Keratinocyte (primary cell): ENCODE data around the gene MST1. TPM values are rescaled to one million over a fixed set of nuclear protein-coding genes. Genes with fewer than 3 reads are reported as not detected.

ENCODE experiments used
- DNase-seq: peaks from one replicate; pipeline ENCODE4 v3.0.0-alpha.2; 2011; ENCODE audit warnings: low read depth, missing footprints, low spot score
- FAIRE-seq: peaks from 2 replicates; lab custom pipeline; 2011; peaks lifted over from hg19 to GRCh38; lab: Jason Lieb, UNC
- H2AFZ ChIP-seq: 2 replicates; pipeline ENCODE4 v1.6.0; 2012; ENCODE audit warnings: low read length, control low read depth, inconsistent platforms; ENCODE audit not compliant: control insufficient read depth
- H3K27ac ChIP-seq: 2 replicates; pipeline ENCODE4 v1.5.1; 2011; ENCODE audit warnings: low read length; ENCODE audit not compliant: control insufficient read depth, insufficient read depth
- H3K27me3 ChIP-seq: 3 replicates; pipeline ENCODE4 v1.6.0; 2011; ENCODE audit warnings: low read length; ENCODE audit not compliant: control insufficient read depth, insufficient read depth; ENCODE audit errors: extremely low read depth
- H3K36me3 ChIP-seq, 2 experiments: 2 replicates in 1 of 2; 3 replicates in 1 of 2; pipeline ENCODE4 v1.5.1; 2011; ENCODE audit warnings: low read length in 2 of 2, mild to moderate bottlenecking in 1 of 2; ENCODE audit not compliant: control insufficient read depth in 2 of 2, insufficient read depth in 2 of 2; ENCODE audit errors: extremely low read depth in 1 of 2
- H3K4me1 ChIP-seq: 3 replicates; pipeline ENCODE4 v1.5.1; 2011; ENCODE audit warnings: low read length; ENCODE audit not compliant: control insufficient read depth, insufficient read depth; ENCODE audit errors: extremely low read depth
- H3K4me2 ChIP-seq: 3 replicates; pipeline ENCODE4 v1.6.0; 2011; ENCODE audit warnings: low read depth, low read length; ENCODE audit not compliant: control insufficient read depth, insufficient read depth; ENCODE audit errors: extremely low read depth
- H3K4me3 ChIP-seq, 3 experiments: fragments of 200-600 bp in 1 of 3; sonication (generic) in 1 of 3; 2 replicates in 2 of 3; 3 replicates in 1 of 3; pipeline ENCODE4 v1.5.1; 2011 to 2016; ENCODE audit warnings: low read length in 3 of 3, mild to moderate bottlenecking in 3 of 3, control low read depth in 2 of 3, inconsistent platforms in 1 of 3, low read depth in 1 of 3, mixed read lengths in 1 of 3, mixed run types in 1 of 3, moderate library complexity in 1 of 3; ENCODE audit not compliant: control insufficient read depth in 2 of 3, insufficient read depth in 2 of 3; ENCODE audit errors: extremely low read depth in 1 of 3
- H3K79me2 ChIP-seq: 2 replicates; pipeline ENCODE4 v1.6.0; 2012; ENCODE audit warnings: low read length; ENCODE audit not compliant: control insufficient read depth, insufficient read depth
- H3K9ac ChIP-seq: 3 replicates; pipeline ENCODE4 v1.6.0; 2011; ENCODE audit warnings: low read length; ENCODE audit not compliant: control insufficient read depth, insufficient read depth; ENCODE audit errors: extremely low read depth
- H3K9me1 ChIP-seq: 3 replicates; pipeline ENCODE4 v1.6.0; 2011; ENCODE audit warnings: low read length; ENCODE audit not compliant: control insufficient read depth, insufficient read depth; ENCODE audit errors: extremely low read depth
- H3K9me3 ChIP-seq: 2 replicates; pipeline ENCODE4 v1.5.1; 2012; ENCODE audit warnings: low read depth, low read length; ENCODE audit not compliant: control insufficient read depth
- H4K20me1 ChIP-seq: 3 replicates; pipeline ENCODE4 v1.6.0; 2011; ENCODE audit warnings: low read length; ENCODE audit not compliant: control insufficient read depth, insufficient read depth; ENCODE audit errors: extremely low read depth
- EZH2 ChIP-seq: IDR thresholded peaks from one replicate; pipeline ENCODE4 v1.6.1; 2012; ENCODE audit warnings: inconsistent platforms, mild to moderate bottlenecking, low read length, moderate library complexity
- dilution Hi-C: fragments of 300-500 bp; cut with MboI; formaldehyde crosslinking; loops from one replicate; pipeline ENCODE4 v1.7.0; 2020; ENCODE audit warnings: low sequenced_read_pairs; ENCODE audit not compliant: extremely low pct_ligation_motif_present
- polyA plus RNA-seq, 5 experiments: library from polyadenylated mRNA; depleted of rRNA in 3 of 5; stranded (reverse) in 3 of 5; stranded (forward) in 1 of 5; unstranded in 1 of 5; fragments of >200 nt; gene quantifications; 1 replicate in 1 of 5; 2 replicates in 3 of 5; 3 replicates in 1 of 5; pipeline versions ENCODE4 v1.2.1 to v1.2.3, GENCODE V29; 2011 to 2012; ENCODE audit warnings: missing spikeins in 2 of 5, low read depth in 1 of 5, low replicate concordance in 1 of 5
- TF ChIP-seq, protein P1 (sequence below), 3 experiments: IDR thresholded peaks in 1 of 3; conservative IDR thresholded peaks in 1 of 3; optimal IDR thresholded peaks in 1 of 3; 2 replicates in 2 of 3; 3 replicates in 1 of 3; pipeline versions ENCODE3 to v1.5.1; 2011; ENCODE audit warnings: low read length in 3 of 3, mild to moderate bottlenecking in 3 of 3, moderate library complexity in 2 of 3, control low read depth in 1 of 3, inconsistent platforms in 1 of 3; ENCODE audit not compliant: insufficient read depth in 2 of 3; ENCODE audit errors: extremely low read depth in 1 of 3

The MST1 gene
- polyA plus RNA-seq, 1 donor (not counting 4 experiments of a cell fraction or from before 2014, with no cell fraction given): 5.2 TPM

- dilution Hi-C loops: no loop called here
- DNase-seq (no peak), FAIRE-seq (no peak)
- no peaks in the 10 kb centered on the region for H3K9me3 ChIP-seq
- no peaks in the 10 kb centered on the region for H3K9me1 ChIP-seq
- H2AFZ ChIP-seq: no peak overlapping the region
- peaks cover 2% of the 10 kb centered on the region for H4K20me1 ChIP-seq
- no peak overlapping the region for H3K4me2 ChIP-seq
- H3K79me2 ChIP-seq: no peaks in the 10 kb centered on the region
- H3K4me1 ChIP-seq: peaks cover 10% of the 10 kb centered on the region
- TF ChIP-seq, protein P1, sequence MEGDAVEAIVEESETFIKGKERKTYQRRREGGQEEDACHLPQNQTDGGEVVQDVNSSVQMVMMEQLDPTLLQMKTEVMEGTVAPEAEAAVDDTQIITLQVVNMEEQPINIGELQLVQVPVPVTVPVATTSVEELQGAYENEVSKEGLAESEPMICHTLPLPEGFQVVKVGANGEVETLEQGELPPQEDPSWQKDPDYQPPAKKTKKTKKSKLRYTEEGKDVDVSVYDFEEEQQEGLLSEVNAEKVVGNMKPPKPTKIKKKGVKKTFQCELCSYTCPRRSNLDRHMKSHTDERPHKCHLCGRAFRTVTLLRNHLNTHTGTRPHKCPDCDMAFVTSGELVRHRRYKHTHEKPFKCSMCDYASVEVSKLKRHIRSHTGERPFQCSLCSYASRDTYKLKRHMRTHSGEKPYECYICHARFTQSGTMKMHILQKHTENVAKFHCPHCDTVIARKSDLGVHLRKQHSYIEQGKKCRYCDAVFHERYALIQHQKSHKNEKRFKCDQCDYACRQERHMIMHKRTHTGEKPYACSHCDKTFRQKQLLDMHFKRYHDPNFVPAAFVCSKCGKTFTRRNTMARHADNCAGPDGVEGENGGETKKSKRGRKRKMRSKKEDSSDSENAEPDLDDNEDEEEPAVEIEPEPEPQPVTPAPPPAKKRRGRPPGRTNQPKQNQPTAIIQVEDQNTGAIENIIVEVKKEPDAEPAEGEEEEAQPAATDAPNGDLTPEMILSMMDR (optimal IDR thresholded peaks at IDR 0.05 in 1 of 3, IDR thresholded peaks at IDR 0.05 in 1 of 3, conservative IDR thresholded peaks at IDR 0.05 in 1 of 3; ENCODE audit: extremely low read depth in 1 of 3, insufficient read depth in 2 of 3, low read length in 3 of 3): no peak
- TF ChIP-seq EZH2: no peak
- H3K27ac ChIP-seq: no peak overlapping the region
- no peak overlapping the region for H3K4me3 ChIP-seq
- H3K9ac ChIP-seq: no peak overlapping the region
- no peaks in the 10 kb centered on the region for H3K27me3 ChIP-seq
- H3K36me3 ChIP-seq: peaks cover 0 to 17% of the 10 kb centered on the region in 2 experiments
Measured at GRCh38 chr3:49713336-49714105, 24.2 kb upstream of the MST1 start.

GRCh38 chr3:49712631-49713317 lies 23.5 kb upstream of the MST1 start:
- Histone ChIP-seq H3K79me2 (no peaks in the 10 kb centered on the region), H3K27me3 (no peaks in the 10 kb centered on the region), H3K4me3 (no peak overlapping the region), H4K20me1 (no peaks in the 10 kb centered on the region), H3K4me2 (no peak overlapping the region), H3K27ac (no peak overlapping the region), H3K9me3 (no peaks in the 10 kb centered on the region), H2AFZ (no peak overlapping the region), H3K36me3 (peaks cover 0 to 19% of the 10 kb centered on the region in 2 experiments), H3K9ac (no peak overlapping the region), H3K9me1 (no peaks in the 10 kb centered on the region), H3K4me1 (peaks cover 3% of the 10 kb centered on the region)
- FAIRE-seq (no peak), DNase-seq (no peak)
- TF ChIP-seq, protein P1 (optimal IDR thresholded peaks at IDR 0.05 in 1 of 3, IDR thresholded peaks at IDR 0.05 in 1 of 3, conservative IDR thresholded peaks at IDR 0.05 in 1 of 3; ENCODE audit: extremely low read depth in 1 of 3, insufficient read depth in 2 of 3, low read length in 3 of 3): no peak
- no peak for TF ChIP-seq EZH2
- dilution Hi-C loops: no loop called here
